Retinal pigment epithelial cell (primary cell): ENCODE measurements around the gene USP2.

Experiments
- DNase-seq: peaks from one replicate; pipeline ENCODE4 v3.0.0-alpha.2; 2010; ENCODE audit warnings: low read depth
- H3K4me3 ChIP-seq: 2 replicates; pipeline ENCODE4 v1.5.1; 2011; ENCODE audit warnings: mild to moderate bottlenecking, low read length, control low read depth, moderate library complexity
- CTCF ChIP-seq: conservative IDR thresholded peaks from 2 replicates; pipeline ENCODE4 v1.5.1; 2011; ENCODE audit warnings: low read depth, low read length, control low read depth, inconsistent platforms

Gene USP2

GRCh38 chr11:119307219-119307618 lies 74.3 kb downstream of the USP2 start:
- peak; percentile 40 for TF ChIP-seq CTCF
- no peak overlapping the region for H3K4me3 ChIP-seq
- DNase-seq, result no peak

- no peak for DNase-seq
- TF ChIP-seq CTCF, result no peak
- no peak overlapping the region for H3K4me3 ChIP-seq
These were observed 75.1 kb downstream of the USP2 start for GRCh38 chr11:119306373-119306890.

- no peak for DNase-seq
- no peak overlapping the region for H3K4me3 ChIP-seq
- TF ChIP-seq CTCF, result no peak
These were observed 75.7 kb downstream of the USP2 start for GRCh38 chr11:119305556-119306372.
